ENCODE data around the gene ANKRD10. TPM values are rescaled to one million over a fixed set of nuclear protein-coding genes. Genes with fewer than 3 reads are reported as not detected.

The ANKRD10 gene
- total and polyA plus RNA-seq, 2 donors (not counting 3 experiments of a cell fraction or from before 2014, with no cell fraction given), result 44.5 to 94.1 TPM

GRCh38 chr13:110853235-110853721 lies 61.6 kb downstream of the ANKRD10 start:
- BruUV-seq (replicated peaks), result no TSS peak
- Histone ChIP-seq H3K79me2 (ENCODE audit: control insufficient read depth, insufficient read depth, low read length) (no peaks in the 10 kb centered on the region), H4K20me1 (replicated peaks; ENCODE audit: control insufficient read depth, extremely low read depth, insufficient read depth, low read length) (no peaks in the 10 kb centered on the region), H3K9ac (replicated peaks; ENCODE audit: extremely low read depth, insufficient read depth, low read length) (no peak overlapping the region), H3K4me1 (ENCODE audit: control insufficient read depth, extremely low read depth, insufficient read depth, low read length) (no peaks in the 10 kb centered on the region), H3K27ac (ENCODE audit: insufficient read depth, low read depth, low read length) (no peak overlapping the region), H3K9me3 (replicated peaks; ENCODE audit: control insufficient read depth, insufficient read depth, low read length) (no peaks in the 10 kb centered on the region), H3K9me1 (replicated peaks; ENCODE audit: control insufficient read depth, extremely low read depth, insufficient read depth, low read length) (no peaks in the 10 kb centered on the region), H2AFZ (ENCODE audit: low read depth, low read length) (no peak overlapping the region), H3K4me3 (replicated peaks in 1 of 3; ENCODE audit: insufficient read depth in 1 of 3, low read depth in 1 of 3, low read length in 3 of 3) (no peak overlapping the region), H3K27me3 (ENCODE audit: control insufficient read depth in 2 of 2, insufficient read depth in 2 of 2, low read length in 2 of 2) (peaks cover 8 to 20% of the 10 kb centered on the region in 2 experiments), H3K4me2 (ENCODE audit: insufficient read depth, low read length) (no peak overlapping the region), H3K36me3 (ENCODE audit: control insufficient read depth in 2 of 2, extremely low read depth in 1 of 2, insufficient read depth in 2 of 2, low read length in 2 of 2) (no peaks in the 10 kb centered on the region)
- DNase-seq (ENCODE audit: low read depth, low spot score) (no peak), FAIRE-seq (no peak)
- intact Hi-C loops (cut with micrococcal nuclease), result no loop called here
- CTCF ChIA-PET, result no interaction called here
- TF ChIP-seq CTCF (IDR thresholded peaks at IDR 0.05; ENCODE audit: extremely low read depth in 1 of 2, insufficient read depth in 1 of 2, low read depth in 1 of 2, low read length in 2 of 2), result no peak
- no peak for TF ChIP-seq GATA2 (IDR thresholded peaks at IDR 0.05; ENCODE audit: insufficient read depth, insufficient read length, low read depth, low read length)
- no peak for TF ChIP-seq FOS (IDR thresholded peaks at IDR 0.05; ENCODE audit: borderline replicate concordance, insufficient read depth, low read length)
- TF ChIP-seq JUN (IDR thresholded peaks at IDR 0.05; ENCODE audit: borderline replicate concordance, insufficient read depth, insufficient read length, low read depth), result no peak
- no peak for TF ChIP-seq MYC (IDR thresholded peaks at IDR 0.05; ENCODE audit: low read depth, low read length)
- TF ChIP-seq POLR2A (IDR thresholded peaks at IDR 0.05; ENCODE audit: low read depth, low read length), result no peak
- no peak for TF ChIP-seq EZH2 (IDR thresholded peaks at IDR 0.05; ENCODE audit: borderline replicate concordance, low read depth, low read length, severe bottlenecking)
- TF ChIP-seq POLR2AphosphoS5 (IDR thresholded peaks at IDR 0.05; ENCODE audit: insufficient read depth, low read depth, low read length), result no peak
- TF ChIP-seq MAX (IDR thresholded peaks at IDR 0.05; ENCODE audit: insufficient read depth, insufficient read length), result no peak
- dilution Hi-C loops (cut with MboI; ENCODE audit: extremely low pct_ligation_motif_present, low sequenced_read_pairs), result no loop called here
- POLR2A ChIA-PET, result interaction anchor here (0.5 kb wide), 1 partner anchor 49 kb away, joined by 5 read pairs; no protein-coding TSS in a partner anchor

All from endothelial cell of umbilical vein (primary cell).